Subcutaneous adipose tissue (tissue), 4 donors: ENCODE results near the gene FLNC. TPM values are rescaled to one million over a fixed set of nuclear protein-coding genes. Genes with fewer than 3 reads are reported as not detected.

Experiments used
- total RNA-seq, 4 donors: library from RNA; depleted of rRNA; stranded (reverse); fragments of >200 nt; gene quantifications; one replicate each; pipeline ENCODE4 v1.1.0, GENCODE V29; 2016
- TF ChIP-seq, protein P1 (sequence below): fragments of 450-650 bp; IDR thresholded peaks from one replicate; pipeline ENCODE4 v1.5.1; 2016; ENCODE audit warnings: low read depth, mild to moderate bottlenecking, control low read depth, antibody characterized with exemption, moderate library complexity

FLNC gene
- total RNA-seq, 4 donors from 2014 or later, result 3.3 to 10.3 (median 4.8) TPM

- TF ChIP-seq, protein P1, sequence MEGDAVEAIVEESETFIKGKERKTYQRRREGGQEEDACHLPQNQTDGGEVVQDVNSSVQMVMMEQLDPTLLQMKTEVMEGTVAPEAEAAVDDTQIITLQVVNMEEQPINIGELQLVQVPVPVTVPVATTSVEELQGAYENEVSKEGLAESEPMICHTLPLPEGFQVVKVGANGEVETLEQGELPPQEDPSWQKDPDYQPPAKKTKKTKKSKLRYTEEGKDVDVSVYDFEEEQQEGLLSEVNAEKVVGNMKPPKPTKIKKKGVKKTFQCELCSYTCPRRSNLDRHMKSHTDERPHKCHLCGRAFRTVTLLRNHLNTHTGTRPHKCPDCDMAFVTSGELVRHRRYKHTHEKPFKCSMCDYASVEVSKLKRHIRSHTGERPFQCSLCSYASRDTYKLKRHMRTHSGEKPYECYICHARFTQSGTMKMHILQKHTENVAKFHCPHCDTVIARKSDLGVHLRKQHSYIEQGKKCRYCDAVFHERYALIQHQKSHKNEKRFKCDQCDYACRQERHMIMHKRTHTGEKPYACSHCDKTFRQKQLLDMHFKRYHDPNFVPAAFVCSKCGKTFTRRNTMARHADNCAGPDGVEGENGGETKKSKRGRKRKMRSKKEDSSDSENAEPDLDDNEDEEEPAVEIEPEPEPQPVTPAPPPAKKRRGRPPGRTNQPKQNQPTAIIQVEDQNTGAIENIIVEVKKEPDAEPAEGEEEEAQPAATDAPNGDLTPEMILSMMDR, result no peak
These were observed 25.4 kb downstream of the FLNC start for GRCh38 chr7:128855559-128855958.

DNA sequence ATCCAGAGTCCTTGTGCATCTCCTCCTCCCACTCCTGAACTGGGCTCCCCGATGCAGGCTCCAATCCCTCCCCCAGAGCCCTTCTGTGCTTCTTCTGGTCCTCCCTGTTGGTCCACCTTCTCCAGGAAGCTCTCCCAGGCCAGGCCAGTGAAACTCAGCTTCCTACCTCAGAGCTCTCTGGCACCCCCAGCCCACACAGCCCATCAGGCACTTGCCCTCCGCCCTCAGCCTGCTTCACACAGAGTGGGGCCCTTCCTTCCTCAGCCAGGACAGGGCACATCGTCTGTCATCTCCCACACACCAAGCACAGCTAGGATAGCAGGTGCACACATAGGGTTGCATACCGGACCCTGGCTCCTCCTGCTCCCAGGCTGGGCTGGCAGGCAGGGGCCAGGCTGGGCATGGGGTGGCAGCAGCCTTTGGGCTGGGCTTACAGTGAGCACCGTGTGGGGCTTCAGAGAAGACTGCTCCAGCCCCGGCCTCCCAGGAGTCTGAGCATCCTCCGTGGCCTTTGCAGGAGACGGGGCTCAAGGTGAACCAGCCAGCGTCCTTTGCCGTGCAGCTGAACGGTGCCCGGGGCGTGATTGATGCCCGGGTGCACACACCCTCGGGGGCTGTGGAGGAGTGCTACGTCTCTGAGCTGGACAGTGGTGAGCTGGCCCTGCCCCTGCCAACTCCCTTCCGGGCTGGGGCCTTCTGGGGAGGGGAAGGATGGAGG, 26.0 kb downstream of the FLNC start:
- TF ChIP-seq, protein P1, result no peak

DNA sequence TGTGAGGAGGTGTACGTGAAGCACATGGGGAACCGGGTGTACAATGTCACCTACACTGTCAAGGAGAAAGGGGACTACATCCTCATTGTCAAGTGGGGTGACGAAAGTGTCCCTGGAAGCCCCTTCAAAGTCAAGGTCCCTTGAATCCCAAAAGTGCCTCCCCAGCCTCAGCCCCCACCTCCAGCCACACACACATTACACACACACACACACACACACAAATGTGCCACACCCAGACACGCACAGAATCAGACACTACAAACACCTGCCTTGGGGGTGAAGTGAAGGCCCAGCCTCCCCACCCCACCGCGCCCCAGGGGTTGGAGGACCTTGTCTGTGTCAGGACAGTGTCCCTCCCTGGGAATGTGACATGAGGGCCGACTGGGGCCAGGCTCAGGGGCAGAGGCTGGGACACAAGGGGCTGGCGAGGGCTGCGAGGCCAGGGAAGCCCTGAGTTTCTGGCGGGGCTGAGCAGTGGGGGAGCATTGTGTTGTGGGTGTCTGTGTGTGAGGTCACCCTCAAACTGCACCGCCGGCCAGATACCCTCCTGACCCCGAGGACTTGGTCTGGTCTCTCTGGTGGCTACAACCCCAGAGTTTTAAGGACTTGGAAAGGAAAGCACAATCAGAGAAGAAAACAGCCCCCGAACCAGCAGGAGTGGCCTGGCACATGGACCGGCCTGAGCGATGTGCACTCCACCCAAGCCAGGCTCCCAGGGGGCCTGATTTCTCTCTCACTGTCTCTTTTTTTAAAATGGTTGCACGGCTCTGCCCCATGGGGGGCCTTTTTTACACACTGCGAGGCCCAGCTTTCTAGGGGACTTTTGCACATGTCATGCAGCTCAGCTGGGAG, 28.4 kb downstream of the FLNC start:
- TF ChIP-seq, protein P1, result no peak

DNA sequence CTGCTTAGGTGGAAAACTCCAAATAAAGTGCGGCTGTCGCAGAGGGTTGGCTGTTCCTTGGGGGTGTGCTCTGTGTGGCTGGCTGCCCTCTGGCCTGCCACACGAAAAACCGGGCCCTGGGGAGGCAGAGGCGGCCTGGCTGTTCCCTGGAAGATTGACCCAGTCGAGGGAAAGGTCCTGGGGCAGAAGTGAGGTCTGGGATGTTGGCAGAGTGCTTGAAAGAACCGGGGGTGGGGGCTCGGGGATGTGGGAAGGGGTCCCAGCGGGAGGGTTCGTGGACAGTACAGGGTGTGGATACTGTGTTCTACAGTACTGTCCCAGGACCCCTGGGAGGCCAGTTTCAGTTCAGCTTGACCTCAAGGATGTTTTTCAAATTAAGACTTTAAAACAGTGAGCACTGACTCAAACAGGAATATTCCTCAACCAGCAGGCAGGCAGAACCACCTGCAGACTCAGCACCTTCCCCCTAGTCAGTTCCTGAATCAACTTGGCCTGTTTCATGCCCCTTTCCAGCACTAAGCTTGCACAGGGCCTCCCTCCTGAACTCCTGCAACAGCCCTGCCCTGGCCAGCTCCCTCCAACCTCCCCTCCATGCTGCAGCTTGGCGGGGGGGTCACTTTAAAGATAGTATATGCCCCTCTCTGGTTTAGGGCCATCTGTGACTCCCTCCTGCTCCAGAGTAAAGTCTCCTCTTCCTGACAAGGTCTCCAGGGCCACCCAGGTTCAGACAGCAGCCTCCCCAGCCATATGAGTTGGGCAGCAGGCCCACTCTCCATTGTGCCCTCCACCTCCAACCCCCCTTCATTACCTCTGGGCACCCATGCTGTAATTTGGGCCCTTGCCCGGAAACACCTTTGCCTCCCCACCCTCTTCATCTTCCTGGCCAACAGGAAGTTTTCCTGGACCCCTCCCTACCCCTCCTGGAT, 29.3 kb downstream of the FLNC start:
- TF ChIP-seq, protein P1, result no peak

DNA sequence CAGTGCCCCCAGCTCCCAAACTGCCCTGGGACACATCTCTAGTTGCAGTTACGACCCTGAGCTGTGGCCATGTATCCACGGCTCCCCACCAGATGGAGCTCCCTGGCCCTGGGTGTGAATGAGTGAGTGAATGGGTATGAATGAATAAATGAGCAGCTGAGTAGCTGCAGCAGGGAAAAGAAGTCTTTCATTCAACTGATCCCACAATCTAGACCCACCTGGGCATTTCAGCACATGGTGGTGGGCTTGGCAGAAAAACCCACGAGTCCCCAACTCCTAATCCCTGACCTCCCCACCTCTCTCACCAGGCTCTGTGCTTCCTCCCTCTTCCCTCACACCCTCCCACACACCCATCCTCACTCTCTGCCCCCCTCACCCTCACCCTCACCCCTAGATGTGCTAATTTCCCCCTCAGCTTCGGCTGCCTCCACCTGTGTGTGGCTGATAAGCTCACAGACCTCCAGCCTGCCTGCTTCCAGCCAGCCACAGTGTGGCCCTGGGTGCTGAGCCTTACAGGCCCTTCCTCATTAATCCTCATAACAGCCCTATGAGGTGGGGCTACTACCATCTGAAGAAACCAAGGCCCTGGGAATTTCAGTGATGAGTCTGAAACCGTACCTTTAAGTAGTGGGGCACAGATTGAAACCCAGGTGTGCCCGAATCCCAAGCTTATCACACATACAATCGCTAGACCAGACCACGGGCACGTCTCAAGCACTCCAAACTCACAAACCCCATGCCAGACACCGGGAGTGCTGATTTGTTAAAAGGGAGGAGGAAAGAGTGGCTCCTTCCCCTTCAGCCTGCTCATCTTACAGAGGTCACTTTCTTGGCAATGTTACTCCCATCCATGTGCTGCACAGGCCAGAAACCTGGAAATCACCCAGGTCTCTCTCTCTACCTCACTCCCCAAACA, 30.2 kb downstream of the FLNC start:
- TF ChIP-seq, protein P1, result no peak

DNA sequence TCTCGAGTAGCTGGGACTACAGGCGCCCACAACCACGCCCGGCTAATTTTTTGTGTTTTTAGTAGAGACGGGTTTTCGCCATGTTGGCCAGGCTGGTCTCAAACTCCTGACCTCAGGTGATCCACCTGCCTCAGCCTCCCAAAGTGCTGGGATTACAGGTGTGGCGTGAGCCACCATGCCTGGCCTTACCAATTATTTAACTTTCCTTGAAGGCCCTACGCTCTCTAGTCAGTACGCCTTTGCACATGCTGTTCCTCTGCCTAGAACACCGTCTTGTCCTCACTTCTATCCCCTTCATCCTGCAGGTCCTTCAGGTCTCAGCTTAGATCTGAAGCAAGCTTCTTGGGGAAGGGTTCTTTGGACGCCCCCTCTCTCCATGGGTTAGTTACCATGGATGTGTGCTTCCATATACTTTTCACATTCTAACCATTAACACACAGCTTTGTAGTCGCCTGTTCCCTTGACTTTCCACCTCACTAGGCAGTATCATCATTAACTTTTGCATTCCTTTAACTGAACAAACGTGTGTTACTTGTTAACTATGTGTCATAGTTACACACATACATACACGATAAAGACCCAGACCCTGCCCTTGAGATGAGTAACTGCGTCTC, 31.9 kb downstream of the FLNC start:
- TF ChIP-seq, protein P1, result no peak
